MM.1S (cell line): ENCODE measurements around the gene COL25A1.

Experiments used
- CTCF ChIP-seq: fragments of 300-600 bp; sonication (generic); IDR thresholded peaks from 2 replicates; pipeline ENCODE4 v1.5.1; 2016; ENCODE audit warnings: antibody characterized with exemption, low read length, mixed read lengths
- EZH2 ChIP-seq: fragments of 300-600 bp; sonication (generic); optimal IDR thresholded peaks from 2 replicates; pipeline ENCODE3; 2017; ENCODE audit warnings: low read depth, mild to moderate bottlenecking, antibody characterized with exemption, low read length, mixed read lengths

- TF ChIP-seq CTCF = no peak
- no peak for TF ChIP-seq EZH2
Observed at GRCh38 chr4:109233570-109233969, 68.9 kb downstream of the COL25A1 start.
